Measurements from ENCODE around the gene SNU13.

DNA sequence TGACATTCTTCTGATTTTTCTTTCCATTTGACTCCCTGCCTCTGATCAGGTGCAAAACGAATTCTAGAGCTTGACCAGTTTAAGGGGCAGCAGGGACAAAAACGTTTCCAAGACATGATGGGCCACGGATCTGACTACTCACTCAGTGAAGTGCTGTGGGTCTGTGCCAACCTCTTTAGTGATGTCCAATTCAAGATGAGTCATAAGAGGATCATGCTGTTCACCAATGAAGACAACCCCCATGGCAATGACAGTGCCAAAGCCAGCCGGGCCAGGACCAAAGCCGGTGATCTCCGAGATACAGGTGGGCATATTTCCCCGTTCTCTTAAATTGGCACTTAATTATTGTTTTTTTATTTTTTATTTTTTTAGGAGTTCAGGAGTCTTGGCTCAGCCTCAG lies 52.2 kb downstream of the SNU13 start:
- TF ChIP-seq ZNF274 (IDR thresholded peaks at IDR 0.05; ENCODE audit: low read depth, low read length) (no peak), CEBPB (IDR thresholded peaks at IDR 0.05; ENCODE audit: low read depth) (no peak), YY1 (IDR thresholded peaks at IDR 0.05; ENCODE audit: extremely low read depth, insufficient replicate concordance, low read depth, low read length) (no peak), EZH2phosphoT487 (IDR thresholded peaks at IDR 0.05; ENCODE audit: borderline replicate concordance) (no peak), POLR2AphosphoS5 (IDR thresholded peaks at IDR 0.05; ENCODE audit: low read depth, low read length) (no peak)
- TF ChIP-seq, protein P1, sequence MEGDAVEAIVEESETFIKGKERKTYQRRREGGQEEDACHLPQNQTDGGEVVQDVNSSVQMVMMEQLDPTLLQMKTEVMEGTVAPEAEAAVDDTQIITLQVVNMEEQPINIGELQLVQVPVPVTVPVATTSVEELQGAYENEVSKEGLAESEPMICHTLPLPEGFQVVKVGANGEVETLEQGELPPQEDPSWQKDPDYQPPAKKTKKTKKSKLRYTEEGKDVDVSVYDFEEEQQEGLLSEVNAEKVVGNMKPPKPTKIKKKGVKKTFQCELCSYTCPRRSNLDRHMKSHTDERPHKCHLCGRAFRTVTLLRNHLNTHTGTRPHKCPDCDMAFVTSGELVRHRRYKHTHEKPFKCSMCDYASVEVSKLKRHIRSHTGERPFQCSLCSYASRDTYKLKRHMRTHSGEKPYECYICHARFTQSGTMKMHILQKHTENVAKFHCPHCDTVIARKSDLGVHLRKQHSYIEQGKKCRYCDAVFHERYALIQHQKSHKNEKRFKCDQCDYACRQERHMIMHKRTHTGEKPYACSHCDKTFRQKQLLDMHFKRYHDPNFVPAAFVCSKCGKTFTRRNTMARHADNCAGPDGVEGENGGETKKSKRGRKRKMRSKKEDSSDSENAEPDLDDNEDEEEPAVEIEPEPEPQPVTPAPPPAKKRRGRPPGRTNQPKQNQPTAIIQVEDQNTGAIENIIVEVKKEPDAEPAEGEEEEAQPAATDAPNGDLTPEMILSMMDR (IDR thresholded peaks at IDR 0.05 in 2 of 3, conservative IDR thresholded peaks at IDR 0.05 in 1 of 3; ENCODE audit: borderline replicate concordance in 1 of 3, insufficient read depth in 1 of 3, low read depth in 2 of 3, low read length in 2 of 3) = no peak
